Urothelium cell line (cell line): ENCODE measurements around the gene TRPM1.

ENCODE experiments used
- DNase-seq: peaks from one replicate; pipeline ENCODE4 v3.0.0; 2011; ENCODE audit warnings: low spot score, mixed read lengths
- FAIRE-seq: peaks from 2 replicates; lab custom pipeline; 2011; peaks lifted over from hg19 to GRCh38; lab: Jason Lieb, UNC

The TRPM1 gene

DNA sequence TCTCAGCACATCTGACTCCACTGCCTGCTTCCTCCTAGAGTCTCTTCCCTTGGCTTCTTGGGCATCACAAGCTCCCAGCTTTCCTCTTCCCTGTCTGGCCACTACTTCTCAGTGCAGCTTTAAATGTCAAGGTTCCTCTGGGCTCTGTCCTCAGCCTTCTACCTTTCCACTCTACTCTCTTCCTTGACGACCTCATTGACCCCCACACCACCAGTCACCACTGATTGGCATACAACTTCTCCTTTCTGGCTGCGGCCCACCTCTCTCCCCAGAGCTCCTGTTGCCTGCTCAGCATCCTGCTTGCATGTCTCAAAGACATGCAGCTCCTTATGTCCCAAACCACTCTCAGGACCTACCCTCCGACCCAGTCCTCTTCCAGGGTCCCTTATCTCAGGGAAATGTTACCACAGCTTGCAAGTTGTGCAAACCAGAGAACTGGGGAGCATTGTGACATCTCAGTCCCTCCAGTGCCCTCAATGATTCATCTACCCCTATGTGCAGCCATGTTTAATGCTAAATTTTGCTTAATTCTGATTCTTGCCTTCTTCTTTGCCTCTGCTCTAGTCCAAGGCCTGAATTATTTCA is 49.9 kb downstream of the TRPM1 start:
- FAIRE-seq (no peak), DNase-seq (no peak)

DNA sequence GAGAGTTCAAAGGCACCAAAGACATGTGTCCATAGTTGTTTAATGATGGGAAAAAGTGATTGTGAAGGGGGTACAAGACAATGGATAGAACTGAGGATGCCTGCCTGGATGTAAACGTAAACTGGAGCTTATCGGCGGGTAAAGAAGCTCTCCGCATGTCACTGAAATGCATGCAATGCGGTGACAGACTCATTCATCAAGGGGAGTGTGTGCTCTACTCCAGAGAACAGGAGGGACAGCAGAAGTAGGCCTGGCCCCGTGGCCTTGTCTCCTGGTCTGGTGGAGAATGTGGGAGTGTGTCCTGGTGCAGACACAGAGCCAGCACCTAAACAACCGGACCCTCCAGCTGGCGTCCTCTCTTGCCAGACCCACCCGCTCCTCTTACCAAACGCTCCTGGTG is 50.6 kb downstream of the TRPM1 start:
- DNase-seq (no peak), FAIRE-seq (no peak)

DNA sequence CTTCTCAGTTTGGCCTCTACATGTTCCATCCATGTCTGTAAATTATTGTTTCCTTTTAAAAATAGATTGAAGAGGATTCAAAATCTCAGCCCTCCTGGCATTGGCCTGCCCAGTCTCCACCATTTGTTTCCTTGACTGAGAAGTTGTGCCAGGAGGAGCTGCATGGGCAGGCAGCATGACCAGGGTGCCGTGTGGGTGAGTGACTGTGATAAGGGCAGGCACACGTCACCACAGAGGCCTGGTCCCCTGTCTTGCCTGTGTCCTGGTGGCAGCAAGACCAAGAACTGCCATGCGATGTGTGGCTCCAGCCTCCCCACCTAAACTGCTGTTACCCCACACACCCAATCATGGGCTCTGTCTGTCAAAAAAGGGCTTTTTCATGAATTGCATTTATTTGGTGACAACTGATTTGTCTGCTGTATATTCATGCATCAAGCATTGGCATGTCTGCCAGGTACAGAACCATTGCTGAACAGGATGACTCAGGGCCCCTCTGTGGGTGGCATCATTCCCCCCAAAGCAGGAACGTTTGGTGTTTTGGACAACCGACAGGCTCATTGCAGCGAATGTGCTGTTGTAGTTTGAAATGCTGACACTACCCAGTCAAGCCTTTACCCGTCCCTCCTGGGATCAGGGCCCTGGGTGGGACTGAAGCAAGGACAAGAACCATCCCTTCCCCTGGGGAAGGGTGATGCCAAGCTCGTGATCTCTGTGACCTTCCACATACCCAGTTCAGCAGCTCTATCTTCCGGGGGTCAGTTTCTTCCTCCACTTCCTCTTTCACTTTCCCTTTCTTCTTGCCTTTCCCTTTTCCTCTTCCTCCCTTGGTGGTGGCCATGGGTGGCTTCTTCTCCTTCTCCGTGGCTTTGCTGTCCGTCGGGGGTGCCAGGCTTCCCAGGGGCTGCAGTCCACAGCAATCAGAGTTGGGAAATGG is 51.6 kb downstream of the TRPM1 start:
- no peak for DNase-seq
- FAIRE-seq = no peak

DNA sequence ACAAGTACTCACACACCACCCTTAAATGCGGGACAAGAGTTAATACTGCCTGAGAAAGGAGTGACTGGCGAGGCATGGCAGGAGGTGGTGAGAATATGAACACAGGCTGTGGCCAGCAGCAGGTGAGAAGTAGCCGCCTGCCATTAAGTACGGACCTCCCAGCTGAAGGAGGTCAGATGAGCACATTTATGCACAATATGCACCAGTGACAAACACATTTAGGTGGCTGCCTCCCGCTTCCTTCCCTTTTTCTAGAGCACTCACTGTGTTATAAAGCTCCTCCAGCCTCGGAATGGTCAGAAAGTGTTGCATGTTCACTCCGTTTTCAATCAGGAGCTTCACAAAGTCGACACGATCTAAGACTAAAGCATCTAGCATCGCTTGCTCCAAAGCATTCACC is 52.4 kb downstream of the TRPM1 start:
- FAIRE-seq (no peak), DNase-seq (no peak)

GRCh38 chr15:31047437-31047836 is 54.1 kb downstream of the TRPM1 start:
- FAIRE-seq = no peak
- no peak for DNase-seq

DNA sequence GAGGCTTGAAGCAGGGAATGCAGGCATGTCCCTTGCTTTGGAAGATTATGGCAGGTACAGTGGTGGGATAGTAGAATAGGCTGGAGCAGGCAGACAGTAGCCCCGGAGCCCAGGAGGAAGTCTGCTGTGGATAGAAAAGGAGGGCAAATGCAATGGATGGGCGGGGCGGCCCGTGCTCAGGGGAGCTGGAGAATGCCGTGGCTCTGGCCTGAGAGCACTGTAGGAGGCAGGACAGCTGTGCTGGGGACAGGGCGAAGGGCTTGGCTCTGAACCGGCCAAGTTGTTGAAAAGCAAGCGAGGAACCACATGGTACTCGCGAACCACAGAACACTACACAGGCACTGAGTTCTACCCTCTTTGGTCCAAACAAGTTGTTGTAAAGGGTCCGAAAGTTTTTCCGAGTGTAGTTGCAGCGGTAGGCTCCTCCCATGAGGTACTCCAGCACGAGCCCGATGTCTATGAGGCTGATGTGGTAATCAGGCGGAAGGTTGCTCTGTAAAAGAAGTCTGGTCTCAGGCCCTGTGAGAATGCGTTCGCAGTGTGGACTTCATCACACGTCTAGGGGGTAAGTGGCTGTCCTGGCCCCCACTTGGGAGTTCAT is 54.7 kb downstream of the TRPM1 start:
- no peak for DNase-seq
- FAIRE-seq = no peak

DNA sequence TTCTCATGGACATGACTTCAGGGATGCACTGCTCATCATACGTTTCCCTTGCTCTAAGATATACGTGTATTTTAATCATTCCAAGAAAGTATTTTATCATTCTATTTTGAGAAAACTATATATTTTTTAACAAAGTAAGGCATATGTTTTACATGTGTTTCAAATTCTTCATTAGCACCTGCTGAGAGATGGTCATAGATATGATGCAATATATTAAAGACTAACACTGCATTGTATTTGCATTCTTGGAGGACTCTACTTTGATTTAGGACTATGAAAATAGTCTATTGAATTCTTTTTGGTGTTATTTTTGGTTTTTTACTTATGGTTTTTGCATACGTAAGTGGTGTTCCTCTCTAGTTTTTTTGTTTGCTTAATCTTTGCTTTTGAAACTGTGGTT is 55.9 kb downstream of the TRPM1 start:
- DNase-seq (no peak), FAIRE-seq (no peak)

GRCh38 chr15:31042751-31043150 is 58.8 kb downstream of the TRPM1 start:
- FAIRE-seq (no peak), DNase-seq (no peak)

DNA sequence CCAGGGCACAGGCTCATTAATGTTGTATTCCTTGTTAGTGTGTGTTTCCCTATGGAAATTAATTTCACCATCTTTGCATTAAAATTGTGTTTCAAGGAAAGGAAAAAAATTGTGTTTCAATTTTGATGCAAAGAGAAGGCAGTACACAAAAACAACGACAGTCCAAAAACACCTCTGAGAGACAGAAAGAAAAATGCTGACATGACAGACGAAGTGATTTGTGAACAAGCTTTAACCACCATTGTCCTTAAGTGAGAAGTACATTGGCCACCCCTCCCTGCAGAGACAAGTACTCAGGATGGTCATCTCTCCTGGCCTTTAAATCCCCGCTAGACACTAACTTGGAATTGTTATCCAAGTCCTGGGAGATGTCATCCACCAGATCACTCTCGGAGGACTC is 59.9 kb downstream of the TRPM1 start:
- DNase-seq = no peak
- FAIRE-seq = no peak

DNA sequence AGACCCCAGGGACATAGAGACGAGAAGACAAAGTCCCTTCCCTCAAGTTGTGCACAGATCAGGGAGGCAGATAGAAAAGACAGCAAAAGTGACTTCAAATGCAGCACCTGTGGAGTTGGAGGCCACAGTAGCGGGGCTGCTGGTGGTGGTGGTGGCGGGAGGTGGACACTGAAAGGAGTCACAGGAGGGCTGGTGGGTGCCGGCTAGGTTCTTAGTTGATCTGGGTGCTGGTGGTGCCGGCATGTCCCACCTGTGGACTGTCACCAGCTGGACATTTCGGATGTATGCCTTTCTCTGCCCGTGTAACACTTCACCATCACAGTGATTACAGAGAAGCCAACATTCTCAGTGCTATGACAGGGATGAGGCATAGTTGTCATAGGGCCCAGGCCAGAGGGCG is 60.9 kb downstream of the TRPM1 start:
- FAIRE-seq = no peak
- no peak for DNase-seq

DNA sequence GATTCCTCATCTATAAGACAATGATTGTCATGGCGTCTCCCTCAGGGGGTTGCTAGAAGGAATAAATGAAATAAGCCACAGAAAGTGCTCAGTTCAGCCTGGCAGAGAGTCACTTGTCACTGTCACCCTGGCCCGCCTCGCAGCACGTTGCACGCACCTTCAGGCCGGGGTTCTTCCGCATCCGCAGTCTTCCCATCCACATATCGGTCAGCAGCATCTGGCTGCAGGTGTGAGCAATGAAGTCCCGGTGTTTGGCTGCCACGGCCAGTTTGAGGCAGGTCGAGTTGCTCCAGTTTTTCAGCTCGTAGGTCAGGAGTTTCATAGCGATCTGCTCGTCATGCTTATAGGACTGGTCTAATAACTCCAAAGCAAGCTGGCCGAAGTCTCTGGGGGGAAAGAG is 61.6 kb downstream of the TRPM1 start:
- FAIRE-seq (no peak), DNase-seq (no peak)

DNA sequence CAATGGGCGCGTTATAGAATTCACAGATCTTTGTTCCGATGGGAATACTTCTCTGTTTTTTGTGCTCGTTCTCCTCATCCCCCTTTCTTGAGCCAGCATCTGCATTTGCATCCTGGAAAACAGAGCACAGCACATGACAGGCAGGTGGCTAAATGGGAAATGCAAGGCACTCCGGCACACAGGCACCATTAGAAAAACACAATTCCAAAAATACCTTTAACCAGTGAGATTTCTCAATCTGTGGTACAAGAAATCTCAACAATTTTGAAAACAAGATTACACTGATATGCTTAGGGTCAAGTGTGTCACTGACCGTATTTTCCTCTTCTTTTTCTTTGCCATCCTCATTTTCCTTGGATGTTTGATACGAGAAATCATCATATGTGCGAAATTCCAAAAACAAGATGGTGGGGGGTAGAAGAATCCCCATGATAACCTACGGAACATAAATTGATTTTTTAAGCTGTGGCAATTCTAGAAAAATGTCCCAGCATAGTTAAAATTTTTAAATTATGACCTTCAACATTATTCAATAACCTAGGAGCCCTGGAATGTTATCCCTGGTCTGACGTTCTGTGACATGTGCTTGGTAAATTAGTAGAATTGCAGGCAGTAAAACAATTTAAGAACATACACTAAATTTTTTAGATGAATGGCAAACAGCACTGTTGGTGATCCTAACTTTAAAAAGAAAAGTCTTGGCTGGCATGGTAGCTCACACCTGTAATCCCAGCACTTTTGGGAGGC is 63.6 kb downstream of the TRPM1 start:
- DNase-seq (no peak), FAIRE-seq (no peak)

DNA sequence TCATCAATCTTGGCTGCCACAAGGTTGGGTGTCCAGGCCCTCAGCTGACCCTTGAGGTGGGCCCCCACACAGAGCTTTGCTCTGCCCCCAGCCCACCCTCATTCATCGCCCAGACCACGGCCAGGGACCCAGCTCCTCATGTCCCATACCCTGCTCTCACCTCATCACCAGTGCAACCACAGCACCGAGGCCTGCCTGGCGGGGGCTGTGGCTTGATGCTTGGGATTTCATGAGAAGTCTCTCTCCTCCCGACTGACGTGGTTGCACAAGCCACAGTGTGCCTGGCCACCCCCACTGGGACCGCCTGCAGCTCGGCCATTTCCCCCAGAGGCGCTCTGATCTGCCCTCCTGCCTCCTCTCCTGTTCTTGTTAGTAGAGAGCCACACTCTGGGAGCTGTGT is 64.7 kb downstream of the TRPM1 start:
- FAIRE-seq = no peak

DNA sequence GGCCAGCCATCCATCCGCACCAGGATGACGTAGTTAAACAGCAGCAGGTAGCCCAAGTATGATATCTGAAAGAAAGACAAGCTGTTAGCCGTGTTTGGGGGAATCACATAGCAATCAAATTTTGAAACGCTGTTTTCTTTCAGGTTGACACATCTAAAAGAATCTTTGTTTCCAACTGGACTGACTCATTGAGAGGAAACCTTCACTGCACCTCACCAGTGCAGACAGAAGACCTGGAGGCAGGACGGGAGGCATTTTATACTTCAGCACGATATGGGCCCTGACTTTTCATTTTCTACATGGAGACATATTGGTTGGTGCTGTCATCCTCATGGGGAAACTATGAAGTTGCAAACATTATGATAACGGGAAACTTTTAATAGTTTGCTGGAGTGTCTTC is 65.9 kb downstream of the TRPM1 start:
- DNase-seq (no peak), FAIRE-seq (no peak)

More for the DNA sequence above, 64.7 kb downstream of the TRPM1 start:
- no peak for DNase-seq

DNA sequence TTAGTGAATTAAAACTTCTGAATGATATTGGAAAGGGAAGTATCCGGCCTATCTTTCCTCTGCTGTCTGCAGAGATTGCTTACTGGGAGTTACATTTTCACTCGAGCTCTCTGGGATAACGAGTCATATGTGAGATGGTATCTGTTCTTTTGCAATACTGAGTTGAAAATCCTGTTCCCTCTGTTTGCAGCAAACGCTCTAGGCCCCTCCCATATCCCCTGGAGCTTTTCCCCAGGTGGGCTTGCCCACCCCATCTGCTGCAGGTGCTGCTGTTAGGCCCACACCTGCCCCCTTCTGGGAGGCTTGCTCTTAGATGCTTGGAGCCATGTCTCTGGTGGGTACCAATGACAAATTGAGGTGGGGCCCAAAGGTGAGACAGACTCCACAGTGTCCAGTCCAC is 67.4 kb downstream of the TRPM1 start:
- DNase-seq = no peak
- FAIRE-seq = no peak

GRCh38 chr15:31032961-31033371 is 68.6 kb downstream of the TRPM1 start:
- FAIRE-seq = no peak
- DNase-seq = no peak

DNA sequence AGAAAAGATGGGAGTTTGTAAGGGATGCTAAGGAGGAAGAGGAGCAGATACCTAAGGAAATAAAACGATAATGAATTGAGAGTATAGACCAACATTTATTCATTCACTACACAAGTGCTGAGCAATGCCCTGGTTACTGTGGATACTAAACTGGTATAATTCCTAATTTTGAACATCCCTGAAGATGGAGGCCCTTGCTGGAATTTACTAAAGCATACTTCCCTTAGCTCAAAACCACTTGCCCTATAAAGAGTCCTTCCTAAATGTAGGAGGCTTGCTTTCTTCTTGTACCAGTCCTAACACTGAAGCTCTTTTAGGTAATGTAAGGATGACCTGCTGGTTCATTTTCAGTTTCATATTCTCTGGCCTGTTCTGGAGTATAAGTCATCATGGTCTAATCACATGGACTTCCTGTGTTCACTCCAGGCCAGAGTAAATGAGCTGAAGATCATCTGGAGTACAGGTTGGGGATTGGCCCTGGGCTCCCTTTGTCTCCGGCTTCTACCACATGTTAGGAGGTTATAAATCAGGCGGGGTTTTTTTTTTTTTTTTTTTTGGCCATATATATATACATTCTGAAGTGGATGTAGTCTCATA is 70.0 kb downstream of the TRPM1 start:
- no peak for DNase-seq
- no peak for FAIRE-seq

GRCh38 chr15:31027910-31028578 is 73.5 kb downstream of the TRPM1 start:
- no peak for FAIRE-seq
- no peak for DNase-seq

- DNase-seq = no peak
- FAIRE-seq = no peak
Observed at GRCh38 chr15:31025996-31026395, 75.5 kb downstream of the TRPM1 start.

GRCh38 chr15:31024979-31025378 is 76.5 kb downstream of the TRPM1 start:
- no peak for FAIRE-seq
- DNase-seq = peak; percentile 17
